MCF 10A (cell line): ENCODE data around the gene STX5. TPM values are rescaled to one million over a fixed set of nuclear protein-coding genes. Genes with fewer than 3 reads are reported as not detected.
"Not testable (repeated sequence)": the region's sequence is repeated elsewhere in the genome, so short reads cannot be mapped to it uniquely, and the experiment has no call there.

Source experiments
- BruUV-seq: library from RNA; stranded (reverse); fragments of 400-500 nt; replicated peaks from 2 replicates; lab custom pipeline; 2021; lab: Mats Ljungman, UMichigan
- CTCF ChIA-PET: fragments of 300-600 bp; sonication (Branson Sonifier 250); formaldehyde crosslinking; extraction: SDS; loops from one replicate; lab custom pipeline; 2021; ENCODE audit warnings: antibody characterized with exemption, inconsistent platforms; lab: Yijun Ruan, JAX
- POLR2A ChIA-PET: fragments of 300-600, 350-650 bp; sonication (Branson Sonifier 250); formaldehyde crosslinking; extraction: SDS; loops from one replicate; lab custom pipeline; 2020; ENCODE audit warnings: antibody characterized with exemption, inconsistent platforms; lab: Yijun Ruan, JAX
- DNase-seq: peaks from one replicate; pipeline ENCODE4 v3.0.0-alpha.2; 2018; ENCODE audit not compliant: unreplicated experiment
- H3K27ac Mint-ChIP-seq: one replicate; pipeline ENCODE4 v1.8.0; 2022; ENCODE audit warnings: mild to moderate bottlenecking, low read depth, mixed read lengths; ENCODE audit not compliant: unreplicated experiment
- H3K27me3 Mint-ChIP-seq: one replicate; pipeline ENCODE4 v1.8.0; 2022; ENCODE audit warnings: mixed read lengths; ENCODE audit not compliant: insufficient read depth, unreplicated experiment
- H3K36me3 Mint-ChIP-seq: one replicate; pipeline ENCODE4 v1.8.0; 2022; ENCODE audit warnings: mild to moderate bottlenecking, moderate library complexity, mixed read lengths; ENCODE audit not compliant: insufficient read depth, unreplicated experiment
- H3K4me1 Mint-ChIP-seq: one replicate; pipeline ENCODE4 v1.8.0; 2022; ENCODE audit warnings: mixed read lengths; ENCODE audit not compliant: insufficient read depth, unreplicated experiment
- H3K4me3 Mint-ChIP-seq: one replicate; pipeline ENCODE4 v1.8.0; 2022; ENCODE audit warnings: mild to moderate bottlenecking, moderate library complexity, mixed read lengths; ENCODE audit not compliant: unreplicated experiment
- H3K9me3 Mint-ChIP-seq: one replicate; pipeline ENCODE4 v1.8.0; 2022; ENCODE audit warnings: mixed read lengths; ENCODE audit not compliant: unreplicated experiment
- CTCF ChIP-seq: fragments of 200-600 bp; IDR thresholded peaks from one replicate; pipeline ENCODE4 v1.8.0; 2022; ENCODE audit warnings: antibody characterized with exemption, mild to moderate bottlenecking; ENCODE audit not compliant: unreplicated experiment
- intact Hi-C: fragments of 100-400 bp; cut with micrococcal nuclease; formaldehyde crosslinking; loops from 2 replicates; pipeline ENCODE4 v1.14.1; 2022
- total RNA-seq: library from RNA; stranded (reverse); gene quantifications from 2 replicates; pipeline ENCODE4 v1.2.3, GENCODE V29; 2022

STX5 gene
- total RNA-seq, 1 experiment from 2014 or later: 72.0 TPM

- DNase-seq: peak; percentile 98
- intact Hi-C loops: loop anchor here (1.0 kb wide), 2 partner anchors 15 to 17 kb away; partner anchors contain the start of gene ZBTB3
- no peaks in the 10 kb centered on the region for H3K9me3 Mint-ChIP-seq
- ChIA-PET CTCF (interaction anchor here (0.6 to 2.6 kb wide), 7 partner anchors 10 to 90 kb away, joined by 3 to 27 read pairs (median 3); partner anchors contain the start of genes POLR2G, STX5, TMEM179B and ZBTB3), POLR2A (interaction anchor here (0.6 to 8.5 kb wide), 32 partner anchors 9 to 1409 kb away, joined by 3 to 84 read pairs (median 4); partner anchors contain the start of genes C11orf98, CSKMT, HNRNPUL2 and INTS5)
- TF ChIP-seq CTCF: no peak
- TSS peak; percentile 68 for BruUV-seq
- peak within 1 kb of the TSS; percentile 98 for H3K4me3 Mint-ChIP-seq
- H3K36me3 Mint-ChIP-seq: peaks cover 28% of the 10 kb centered on the region
- H3K4me1 Mint-ChIP-seq: peaks cover 5% of the 10 kb centered on the region
- no peaks in the 10 kb centered on the region for H3K27me3 Mint-ChIP-seq
- H3K27ac Mint-ChIP-seq: peak within 1 kb of the TSS; percentile 95
Measured at GRCh38 chr11:62771144-62772021, 60.5 kb downstream of the STX5 start, which contains the start of gene TAF6L. Gene TAF6L, plus strand, starts transcription at chr11:62771396. Its CDS starts 4,388 bp downstream, at chr11:62775784.

- H3K36me3 Mint-ChIP-seq: peaks cover 29% of the 10 kb centered on the region
- ChIA-PET POLR2A (interaction anchor here (0.6 to 8.5 kb wide), 28 partner anchors 9 to 1409 kb away, joined by 3 to 84 read pairs (median 4); partner anchors contain the start of genes C11orf98, CSKMT, HNRNPUL2 and INTS5), CTCF (interaction anchor here (0.6 to 2.6 kb wide), 6 partner anchors 9 to 23 kb away, joined by 3 to 27 read pairs (median 5); partner anchors contain the start of genes POLR2G, TMEM179B and ZBTB3)
- no TSS peak for BruUV-seq
- no peak for DNase-seq
- no peaks in the 10 kb centered on the region for H3K27me3 Mint-ChIP-seq
- H3K9me3 Mint-ChIP-seq: no peaks in the 10 kb centered on the region
- H3K4me1 Mint-ChIP-seq: peaks cover 5% of the 10 kb centered on the region
- TF ChIP-seq CTCF: no peak
- peak overlapping the region; percentile 98 for H3K4me3 Mint-ChIP-seq
- H3K27ac Mint-ChIP-seq: peak overlapping the region; percentile 95
- intact Hi-C loops: loop anchor here (1.0 kb wide), 2 partner anchors 16 kb away; partner anchors contain the start of gene ZBTB3
Measured at GRCh38 chr11:62770778-62771143, 61.1 kb downstream of the STX5 start.

- DNase-seq, BruUV-seq, intact Hi-C loops, H3K9me3 Mint-ChIP-seq, H3K27me3 Mint-ChIP-seq: not testable (repeated sequence)
- Mint-ChIP-seq H3K4me3 (peak overlapping the region; percentile 83), H3K27ac (peak overlapping the region; percentile 75), H3K4me1 (peaks cover 14% of the 10 kb centered on the region), H3K36me3 (peaks cover 20% of the 10 kb centered on the region)
- CTCF ChIA-PET: interaction anchor here (0.6 to 1.6 kb wide), 4 partner anchors 10 to 95 kb away, joined by 3 to 8 read pairs (median 4); no protein-coding TSS in a partner anchor
- POLR2A ChIA-PET: interaction anchor here (0.6 to 4.5 kb wide), 25 partner anchors 7 to 379 kb away, joined by 3 to 49 read pairs (median 7); partner anchors contain the start of genes C11orf98, CSKMT, HNRNPUL2 and NXF1
Measured at GRCh38 chr11:62760867-62761227, 71.0 kb downstream of the STX5 start.

- Mint-ChIP-seq H3K36me3 (peaks cover 9% of the 10 kb centered on the region), H3K27me3 (no peaks in the 10 kb centered on the region), H3K4me3 (no peak overlapping the region), H3K9me3 (no peaks in the 10 kb centered on the region), H3K27ac (no peak overlapping the region), H3K4me1 (peaks cover 14% of the 10 kb centered on the region)
- no TSS peak for BruUV-seq
- intact Hi-C loops: no loop called here
- POLR2A ChIA-PET: interaction anchor here (1.1 to 1.6 kb wide), 6 partner anchors 10 to 122 kb away, joined by 3 to 4 read pairs (median 4); partner anchors contain the start of genes HNRNPUL2, SLC3A2, TAF6L and TMEM179B
- TF ChIP-seq CTCF: no peak
- CTCF ChIA-PET: interaction anchor here (0.6 to 1.9 kb wide), 3 partner anchors 13 to 77 kb away, joined by 3 to 10 read pairs (median 3); partner anchors contain the start of gene TAF6L
- no peak for DNase-seq
Measured at GRCh38 chr11:62757846-62758788, 73.7 kb downstream of the STX5 start.
